HEK293T (cell line): ENCODE results near the gene MYG1.

Experiments used
- ARNT ChIP-seq: fragments of 450-650 bp; IDR thresholded peaks from 2 replicates; pipeline ENCODE4 v1.6.1; 2017; ENCODE audit warnings: mild to moderate bottlenecking
- BHLHE40 ChIP-seq: fragments of 450-650 bp; IDR thresholded peaks from 2 replicates; pipeline ENCODE4 v1.6.1; 2016; ENCODE audit warnings: mild to moderate bottlenecking, moderate library complexity, borderline replicate concordance
- ELF4 ChIP-seq: fragments of 450-650 bp; IDR thresholded peaks from 2 replicates; pipeline ENCODE4 v1.6.1; 2017; ENCODE audit warnings: antibody characterized with exemption
- FOXM1 ChIP-seq: fragments of 450-650 bp; IDR thresholded peaks from 2 replicates; pipeline ENCODE4 v1.6.1; 2017; ENCODE audit warnings: mild to moderate bottlenecking, borderline replicate concordance
- L3MBTL2 ChIP-seq: fragments of 450-650 bp; conservative IDR thresholded peaks from 2 replicates; pipeline ENCODE4 v1.6.1; 2016; ENCODE audit warnings: mild to moderate bottlenecking
- LEF1 ChIP-seq: fragments of 450-650 bp; IDR thresholded peaks from 2 replicates; pipeline ENCODE4 v1.6.1; 2017; ENCODE audit warnings: mild to moderate bottlenecking, borderline replicate concordance
- NFRKB ChIP-seq: fragments of 450-650 bp; IDR thresholded peaks from 2 replicates; pipeline ENCODE4 v1.6.1; 2016; ENCODE audit warnings: mild to moderate bottlenecking, moderate library complexity
- PKNOX1 ChIP-seq: fragments of 450-650 bp; IDR thresholded peaks from 2 replicates; pipeline ENCODE4 v1.6.1; 2016
- SP1 ChIP-seq: fragments of 450-650 bp; IDR thresholded peaks from 2 replicates; pipeline ENCODE4 v1.6.1; 2017
- SUZ12 ChIP-seq: fragments of 450-650 bp; IDR thresholded peaks from 2 replicates; pipeline ENCODE4 v1.6.1; 2016; ENCODE audit warnings: mild to moderate bottlenecking
- TARDBP ChIP-seq: fragments of 450-650 bp; IDR thresholded peaks from 2 replicates; pipeline ENCODE4 v1.6.1; 2016
- ZNF384 ChIP-seq: fragments of 450-650 bp; IDR thresholded peaks from 2 replicates; pipeline ENCODE4 v1.6.1; 2016

DNA sequence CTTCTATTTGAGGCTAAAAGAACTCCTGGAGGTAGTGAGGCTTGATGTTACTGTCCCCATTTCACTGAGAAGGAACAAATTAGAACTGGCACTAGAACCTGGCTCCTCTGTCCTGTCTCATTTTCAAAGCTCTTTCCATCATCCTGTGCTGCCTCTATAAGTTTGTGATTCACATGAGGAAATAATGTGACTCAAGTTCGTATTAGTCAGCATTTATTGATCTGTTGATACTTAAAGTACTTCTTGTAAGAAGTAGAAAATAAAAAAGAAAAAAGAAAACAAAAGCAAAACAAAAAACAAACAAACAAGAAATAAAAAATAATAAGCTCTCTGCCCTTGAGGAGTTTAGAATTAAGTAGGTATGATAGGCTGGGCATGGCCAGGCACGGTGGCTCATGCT, 33.7 kb upstream of the MYG1 start:
- TF ChIP-seq SUZ12 (no peak), PKNOX1 (no peak), L3MBTL2 (no peak), SP1 (no peak), FOXM1 (no peak), ELF4 (no peak), BHLHE40 (no peak), LEF1 (no peak), NFRKB (no peak), TARDBP (no peak), ARNT (no peak), ZNF384 (no peak)
